PC-3 (cell line): Measurements from ENCODE around the gene LRP1B. TPM values are rescaled to one million over a fixed set of nuclear protein-coding genes. Genes with fewer than 3 reads are reported as not detected.

Source experiments
- ATAC-seq: fragments of 200-7000 bp; cut with Tn5 transposase; 2 replicates; pipeline ENCODE4 v1.9.1; 2020; ENCODE audit warnings: mild to moderate bottlenecking, moderate library complexity
- BruUV-seq: library from RNA; stranded (reverse); fragments of 400-500 nt; replicated peaks from 2 replicates; lab custom pipeline; 2021; lab: Mats Ljungman, UMichigan
- CTCF ChIA-PET: fragments of 300-600 bp; sonication (Branson Sonifier 250); formaldehyde crosslinking; loops from one replicate; lab custom pipeline; 2022; ENCODE audit warnings: antibody characterized with exemption; lab: Charles Lee
- POLR2A ChIA-PET: fragments of 300-600 bp; sonication (Branson Sonifier 250); formaldehyde crosslinking; loops from one replicate; lab custom pipeline; 2022; ENCODE audit warnings: antibody characterized with exemption; ENCODE audit not compliant: unreplicated experiment; lab: Charles Lee
- DNase-seq: peaks from one replicate; pipeline ENCODE4 v3.0.0-alpha.2; 2015
- H2AFZ ChIP-seq: fragments of 300-600 bp; sonication (generic); 2 replicates; pipeline ENCODE4 v1.6.0; 2016; ENCODE audit warnings: antibody characterized with exemption, low read length
- H3F3A ChIP-seq: fragments of 300-600 bp; sonication (generic); one replicate; pipeline ENCODE4 v1.6.0; 2017; ENCODE audit warnings: antibody characterized with exemption, low read length, control low read depth, mild to moderate bottlenecking; ENCODE audit not compliant: unreplicated experiment
- H3K27ac ChIP-seq: fragments of 300-600 bp; sonication (generic); 2 replicates; pipeline ENCODE4 v1.5.1; 2016; ENCODE audit warnings: mild to moderate bottlenecking, low read length
- H3K27me3 ChIP-seq: fragments of 300-600 bp; sonication (generic); 2 replicates; pipeline ENCODE4 v1.6.1; 2016; ENCODE audit warnings: low read length, mixed read lengths
- H3K36me3 ChIP-seq: fragments of 300-600 bp; sonication (generic); 2 replicates; pipeline ENCODE4 v1.6.1; 2016; ENCODE audit warnings: low read depth, mixed run types, low read length, mixed read lengths
- H3K4me1 ChIP-seq: fragments of 300-600 bp; sonication (generic); 2 replicates; pipeline ENCODE4 v1.5.1; 2016; ENCODE audit warnings: low read length; ENCODE audit not compliant: insufficient read depth
- H3K4me2 ChIP-seq: fragments of 300-600 bp; sonication (generic); 2 replicates; pipeline ENCODE4 v1.6.0; 2016; ENCODE audit warnings: low read length
- H3K4me3 ChIP-seq: fragments of 300-600 bp; sonication (generic); 2 replicates; pipeline ENCODE4 v1.5.1; 2016; ENCODE audit warnings: mild to moderate bottlenecking, low read length, mixed read lengths
- H3K79me2 ChIP-seq: fragments of 300-600 bp; sonication (generic); 2 replicates; pipeline ENCODE4 v1.6.1; 2017; ENCODE audit warnings: low read length, mixed read lengths
- H3K9ac ChIP-seq: fragments of 300-600 bp; sonication (generic); 2 replicates; pipeline ENCODE4 v1.6.0; 2016; ENCODE audit warnings: mild to moderate bottlenecking, low read length
- H3K9me2 ChIP-seq: fragments of 300-600 bp; sonication (generic); replicated peaks from 2 replicates; pipeline ENCODE4 v1.6.1; 2016; ENCODE audit warnings: mixed run types, low read length, mixed read lengths
- H3K9me3 ChIP-seq: fragments of 300-600 bp; sonication (generic); 2 replicates; pipeline ENCODE4 v1.6.1; 2016; ENCODE audit warnings: low read length, mixed read lengths
- H4K20me1 ChIP-seq: fragments of 300-600 bp; sonication (generic); 2 replicates; pipeline ENCODE4 v1.6.1; 2016; ENCODE audit warnings: low read length, mixed read lengths
- CTCF ChIP-seq: fragments of 300-600 bp; sonication (generic); conservative IDR thresholded peaks from 2 replicates; pipeline ENCODE4 v1.5.1; 2017; ENCODE audit warnings: antibody characterized with exemption, low read depth, mild to moderate bottlenecking, low read length
- EZH2 ChIP-seq: fragments of 300-600 bp; sonication (generic); IDR thresholded peaks from one replicate; pipeline ENCODE4 v1.6.1; 2017; ENCODE audit warnings: antibody characterized with exemption, mild to moderate bottlenecking, low read length; ENCODE audit not compliant: unreplicated experiment
- EZH2phosphoT487 ChIP-seq: fragments of 300-600 bp; sonication (generic); IDR thresholded peaks from 2 replicates; pipeline ENCODE4 v1.6.1; 2018; ENCODE audit warnings: mild to moderate bottlenecking, antibody characterized with exemption, low read length, borderline replicate concordance
- intact Hi-C: fragments of 100-400 bp; cut with micrococcal nuclease; formaldehyde crosslinking; loops from 2 replicates; pipeline ENCODE4 v1.9.0; 2023
- total RNA-seq: library from RNA; depleted of rRNA; stranded (reverse); fragments of >200 nt; gene quantifications from 2 replicates; pipeline ENCODE4 v1.2.3, GENCODE V29; 2014

LRP1B gene
- total RNA-seq, 1 experiment from 2014 or later = 0.04 TPM

GRCh38 chr2:141264848-141265247, 866.0 kb downstream of the LRP1B start:
- Histone ChIP-seq H3K9ac (no peak overlapping the region), H3K4me2 (no peak overlapping the region), H3K27ac (no peak overlapping the region), H3K9me2 (no peaks in the 10 kb centered on the region), H3K4me1 (no peaks in the 10 kb centered on the region), H3K27me3 (no peaks in the 10 kb centered on the region), H3K4me3 (no peak overlapping the region), H3K9me3 (no peaks in the 10 kb centered on the region), H3K79me2 (no peaks in the 10 kb centered on the region), H4K20me1 (no peaks in the 10 kb centered on the region), H3F3A (no peaks in the 10 kb centered on the region), H2AFZ (no peak overlapping the region), H3K36me3 (no peaks in the 10 kb centered on the region)
- ATAC-seq (no peak), DNase-seq (no peak)
- POLR2A ChIA-PET = no interaction called here
- TF ChIP-seq CTCF = no peak
- TF ChIP-seq EZH2phosphoT487 = no peak
- no peak for TF ChIP-seq EZH2
- intact Hi-C loops = no loop called here
- BruUV-seq = no TSS peak
- CTCF ChIA-PET = no interaction called here

GRCh38 chr2:141260911-141261310, 869.9 kb downstream of the LRP1B start:
- DNase-seq = no peak
- no peaks in the 10 kb centered on the region for H3K9me2 ChIP-seq
- ChIA-PET CTCF (no interaction called here), POLR2A (no interaction called here)
- TF ChIP-seq EZH2 (no peak), CTCF (no peak), EZH2phosphoT487 (no peak)
- no peaks in the 10 kb centered on the region for H3K9me3 ChIP-seq
- H3K4me3 ChIP-seq = no peak overlapping the region
- no peak overlapping the region for H2AFZ ChIP-seq
- no TSS peak for BruUV-seq
- no peaks in the 10 kb centered on the region for H4K20me1 ChIP-seq
- no peak for ATAC-seq
- no peak overlapping the region for H3K4me2 ChIP-seq
- H3K9ac ChIP-seq = no peak overlapping the region
- H3K27me3 ChIP-seq = no peaks in the 10 kb centered on the region
- H3F3A ChIP-seq = no peaks in the 10 kb centered on the region
- intact Hi-C loops = no loop called here
- H3K79me2 ChIP-seq = no peaks in the 10 kb centered on the region
- no peak overlapping the region for H3K27ac ChIP-seq
- no peaks in the 10 kb centered on the region for H3K4me1 ChIP-seq
- no peaks in the 10 kb centered on the region for H3K36me3 ChIP-seq

- TF ChIP-seq EZH2phosphoT487 = no peak
- no peak for TF ChIP-seq CTCF
- TF ChIP-seq EZH2 = no peak
- intact Hi-C loops = no loop called here
- Histone ChIP-seq H3K4me2 (no peak overlapping the region), H3K27ac (no peak overlapping the region), H3K4me1 (no peaks in the 10 kb centered on the region), H3F3A (no peaks in the 10 kb centered on the region), H3K9me3 (no peaks in the 10 kb centered on the region), H3K27me3 (no peaks in the 10 kb centered on the region), H3K9me2 (no peaks in the 10 kb centered on the region), H3K4me3 (no peak overlapping the region), H4K20me1 (no peaks in the 10 kb centered on the region), H3K79me2 (no peaks in the 10 kb centered on the region), H3K9ac (no peak overlapping the region), H2AFZ (no peak overlapping the region), H3K36me3 (no peaks in the 10 kb centered on the region)
- ChIA-PET POLR2A (no interaction called here), CTCF (no interaction called here)
- BruUV-seq = no TSS peak
- no peak for DNase-seq
- ATAC-seq = no peak
Measured at GRCh38 chr2:141259683-141260082, 871.1 kb downstream of the LRP1B start.
